HG03175 (cell line): Measurements from ENCODE around the gene OR52E1.
"Not testable (repeated sequence)": the region's sequence is repeated elsewhere in the genome, so short reads cannot be mapped to it uniquely, and the experiment has no call there.

Experiments
- ATAC-seq: cut with Tn5 transposase; IDR thresholded peaks from one replicate; pipeline ENCODE4 v1.9.1; 2021; ENCODE audit warnings: mild to moderate bottlenecking, moderate library complexity; ENCODE audit not compliant: unreplicated experiment

OR52E1 gene

GRCh38 chr11:5069272-5069671 is at the start of gene OR52E1:
OR52E1 (plus strand) TSS chr11:5069572.
- no peak for ATAC-seq

GRCh38 chr11:5021996-5022395 is 47.4 kb upstream of the OR52E1 start:
- ATAC-seq, result no peak

GRCh38 chr11:5036669-5037068 is 32.7 kb upstream of the OR52E1 start:
- ATAC-seq, result no peak

GRCh38 chr11:5037926-5038325 is 31.4 kb upstream of the OR52E1 start:
- no peak for ATAC-seq

- ATAC-seq, result no peak
Observed at GRCh38 chr11:5038341-5038740, 31.0 kb upstream of the OR52E1 start.

GRCh38 chr11:5040876-5041275 is 28.5 kb upstream of the OR52E1 start:
- ATAC-seq, result no peak

- ATAC-seq, result no peak
Observed at GRCh38 chr11:5042091-5042490, 27.3 kb upstream of the OR52E1 start.

GRCh38 chr11:5043380-5043779 is 26.0 kb upstream of the OR52E1 start:
- ATAC-seq, result no peak

- ATAC-seq, result no peak
Observed at GRCh38 chr11:5046226-5046625, 23.1 kb upstream of the OR52E1 start, which contains the start of gene OR52J3. OR52J3 (plus strand) TSS chr11:5046526; CDS start chr11:5046526, 0 bp downstream.

- no peak for ATAC-seq
Observed at GRCh38 chr11:5046754-5047330, 22.5 kb upstream of the OR52E1 start.

- ATAC-seq, result not testable (repeated sequence)
Observed at GRCh38 chr11:5058679-5059078, 10.7 kb upstream of the OR52E1 start.

- ATAC-seq, result no peak
Observed at GRCh38 chr11:5059391-5059790, 10.0 kb upstream of the OR52E1 start, which contains the start of gene OR52E2. OR52E2 (minus strand) TSS chr11:5059627; CDS start chr11:5059627, 0 bp downstream.

GRCh38 chr11:5065027-5065426 is 4.3 kb upstream of the OR52E1 start:
- ATAC-seq, result no peak

- ATAC-seq, result no peak
Observed at GRCh38 chr11:5071799-5072198, 2.4 kb downstream of the OR52E1 start.

- ATAC-seq, result no peak
Observed at GRCh38 chr11:5081405-5081804, 12.0 kb downstream of the OR52E1 start.

- no peak for ATAC-seq
Observed at GRCh38 chr11:5083602-5084001, 14.2 kb downstream of the OR52E1 start.

GRCh38 chr11:5088556-5088955 is 19.2 kb downstream of the OR52E1 start:
- ATAC-seq, result no peak

- ATAC-seq, result no peak
Observed at GRCh38 chr11:5090668-5091067, 21.3 kb downstream of the OR52E1 start.

GRCh38 chr11:5092821-5093585 is 23.6 kb downstream of the OR52E1 start:
- no peak for ATAC-seq

GRCh38 chr11:5096011-5096410 is 26.6 kb downstream of the OR52E1 start:
- no peak for ATAC-seq

GRCh38 chr11:5102246-5102645 is 32.9 kb downstream of the OR52E1 start:
- no peak for ATAC-seq

GRCh38 chr11:5103066-5103465 is 33.7 kb downstream of the OR52E1 start:
- ATAC-seq, result no peak
